Keratinocyte (primary cell): ENCODE results near the gene BOD1L1.

Experiments used
- EZH2 ChIP-seq: IDR thresholded peaks from one replicate; pipeline ENCODE4 v1.6.1; 2012; ENCODE audit warnings: inconsistent platforms, mild to moderate bottlenecking, low read length, moderate library complexity
- TF ChIP-seq, protein P1 (sequence below), 3 experiments: IDR thresholded peaks in 1 of 3; conservative IDR thresholded peaks in 1 of 3; optimal IDR thresholded peaks in 1 of 3; 2 replicates in 2 of 3; 3 replicates in 1 of 3; pipeline versions ENCODE3 to v1.5.1; 2011; ENCODE audit warnings: low read length in 3 of 3, mild to moderate bottlenecking in 3 of 3, moderate library complexity in 2 of 3, control low read depth in 1 of 3, inconsistent platforms in 1 of 3; ENCODE audit not compliant: insufficient read depth in 2 of 3; ENCODE audit errors: extremely low read depth in 1 of 3

DNA sequence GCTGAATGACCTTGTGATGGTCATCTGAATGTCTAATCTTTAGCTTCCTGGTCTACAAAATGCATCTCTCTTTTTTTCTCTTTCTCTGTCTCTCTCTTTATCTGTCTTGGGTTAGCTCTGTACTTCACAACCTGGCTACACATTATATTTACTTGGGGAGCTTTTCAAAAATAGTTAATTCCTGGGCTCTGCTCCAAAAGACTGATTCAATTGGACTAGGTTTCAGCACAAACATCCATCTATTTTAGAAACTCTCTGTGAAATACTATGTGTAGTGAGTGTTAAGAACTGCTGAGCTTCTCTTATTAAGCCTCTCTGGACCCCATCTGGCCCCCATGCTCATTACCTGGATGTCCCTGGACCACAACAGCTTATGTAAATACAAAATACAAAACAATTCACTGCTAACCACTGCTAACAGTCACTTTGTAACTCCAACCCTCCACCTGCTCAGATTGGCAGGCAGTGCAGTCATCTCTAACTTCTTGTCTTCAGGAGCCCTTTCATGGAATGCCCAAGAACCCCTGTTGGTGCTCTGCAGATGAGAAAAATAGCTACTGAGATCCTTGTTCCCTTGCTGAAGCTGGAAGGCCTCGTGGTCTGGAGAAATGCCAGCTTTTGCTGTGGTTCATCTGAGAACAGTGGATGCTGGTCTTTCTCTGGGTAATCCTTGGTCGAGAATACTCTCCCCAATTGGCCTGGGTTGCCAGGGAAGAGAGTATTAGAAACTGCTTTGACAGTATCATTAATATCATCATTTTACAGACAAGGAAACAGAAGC, 14.8 kb upstream of the BOD1L1 start:
- TF ChIP-seq, protein P1, sequence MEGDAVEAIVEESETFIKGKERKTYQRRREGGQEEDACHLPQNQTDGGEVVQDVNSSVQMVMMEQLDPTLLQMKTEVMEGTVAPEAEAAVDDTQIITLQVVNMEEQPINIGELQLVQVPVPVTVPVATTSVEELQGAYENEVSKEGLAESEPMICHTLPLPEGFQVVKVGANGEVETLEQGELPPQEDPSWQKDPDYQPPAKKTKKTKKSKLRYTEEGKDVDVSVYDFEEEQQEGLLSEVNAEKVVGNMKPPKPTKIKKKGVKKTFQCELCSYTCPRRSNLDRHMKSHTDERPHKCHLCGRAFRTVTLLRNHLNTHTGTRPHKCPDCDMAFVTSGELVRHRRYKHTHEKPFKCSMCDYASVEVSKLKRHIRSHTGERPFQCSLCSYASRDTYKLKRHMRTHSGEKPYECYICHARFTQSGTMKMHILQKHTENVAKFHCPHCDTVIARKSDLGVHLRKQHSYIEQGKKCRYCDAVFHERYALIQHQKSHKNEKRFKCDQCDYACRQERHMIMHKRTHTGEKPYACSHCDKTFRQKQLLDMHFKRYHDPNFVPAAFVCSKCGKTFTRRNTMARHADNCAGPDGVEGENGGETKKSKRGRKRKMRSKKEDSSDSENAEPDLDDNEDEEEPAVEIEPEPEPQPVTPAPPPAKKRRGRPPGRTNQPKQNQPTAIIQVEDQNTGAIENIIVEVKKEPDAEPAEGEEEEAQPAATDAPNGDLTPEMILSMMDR (optimal IDR thresholded peaks at IDR 0.05 in 1 of 3, IDR thresholded peaks at IDR 0.05 in 1 of 3, conservative IDR thresholded peaks at IDR 0.05 in 1 of 3; ENCODE audit: extremely low read depth in 1 of 3, insufficient read depth in 2 of 3, low read length in 3 of 3): no peak
- TF ChIP-seq EZH2: no peak
